Endothelial cell of umbilical vein (primary cell): ENCODE measurements around the gene NEMP1. TPM values are rescaled to one million over a fixed set of nuclear protein-coding genes. Genes with fewer than 3 reads are reported as not detected.
A peak's percentile ranks its signal among the peaks of the same experiment; 100 is the strongest.

Source experiments
- BruUV-seq: library from RNA; stranded (reverse); fragments of 400-500 nt; replicated peaks from 2 replicates; lab custom pipeline; 2021; lab: Mats Ljungman, UMichigan
- CTCF ChIA-PET: fragments of 300-600, 350-600 bp; sonication (Branson Sonifier 250); formaldehyde crosslinking; loops from one replicate; lab custom pipeline; 2021; ENCODE audit warnings: antibody characterized with exemption, inconsistent platforms; lab: Charles Lee
- POLR2A ChIA-PET: fragments of 300-600, 350-600 bp; sonication (Branson Sonifier 250); formaldehyde crosslinking; loops from one replicate; lab custom pipeline; 2021; ENCODE audit warnings: antibody characterized with exemption, inconsistent platforms; lab: Charles Lee
- DNase-seq: peaks from one replicate; pipeline ENCODE4 v3.0.0-alpha.2; 2011; ENCODE audit warnings: low read depth, low spot score
- FAIRE-seq: peaks from 2 replicates; lab custom pipeline; 2011; peaks lifted over from hg19 to GRCh38; lab: Jason Lieb, UNC
- H2AFZ ChIP-seq: 2 replicates; pipeline ENCODE4 v1.6.0; 2012; ENCODE audit warnings: low read depth, low read length, control low read depth, inconsistent platforms
- H3K27ac ChIP-seq: 2 replicates; pipeline ENCODE4 v1.5.1; 2011; ENCODE audit warnings: low read depth, mild to moderate bottlenecking, control low read depth, low read length, moderate library complexity; ENCODE audit not compliant: insufficient read depth
- H3K27me3 ChIP-seq, 2 experiments: 2 replicates each; pipeline versions ENCODE4 v1.6.0 to v1.6.1; 2011; ENCODE audit warnings: low read length in 2 of 2, mixed read lengths in 1 of 2; ENCODE audit not compliant: control insufficient read depth in 2 of 2, insufficient read depth in 2 of 2
- H3K36me3 ChIP-seq, 2 experiments: 2 replicates in 1 of 2; 3 replicates in 1 of 2; pipeline ENCODE4 v1.5.1; 2011; ENCODE audit warnings: low read length in 2 of 2, mild to moderate bottlenecking in 1 of 2, moderate library complexity in 1 of 2; ENCODE audit not compliant: control insufficient read depth in 2 of 2, insufficient read depth in 2 of 2; ENCODE audit errors: extremely low read depth in 1 of 2
- H3K4me1 ChIP-seq: 3 replicates; pipeline ENCODE4 v1.5.1; 2011; ENCODE audit warnings: mild to moderate bottlenecking, low read length; ENCODE audit not compliant: control insufficient read depth, insufficient read depth; ENCODE audit errors: extremely low read depth
- H3K4me2 ChIP-seq: 2 replicates; pipeline ENCODE4 v1.6.1; 2011; ENCODE audit warnings: low read length, control low read depth, mixed read lengths; ENCODE audit not compliant: insufficient read depth
- H3K4me3 ChIP-seq, 3 experiments: fragments of 200-600 bp in 1 of 3; sonication (generic), shearing (Covaris generic) in 1 of 3; replicated peaks in 1 of 3; 2 replicates each; pipeline ENCODE4 v1.5.1; 2011 to 2016; ENCODE audit warnings: control low read depth in 3 of 3, low read length in 3 of 3, mild to moderate bottlenecking in 2 of 3, inconsistent platforms in 1 of 3, low read depth in 1 of 3, moderate library complexity in 1 of 3; ENCODE audit not compliant: insufficient read depth in 1 of 3
- H3K79me2 ChIP-seq: 2 replicates; pipeline ENCODE4 v1.6.0; 2012; ENCODE audit warnings: low read length, inconsistent platforms; ENCODE audit not compliant: control insufficient read depth, insufficient read depth
- H3K9ac ChIP-seq: replicated peaks from 2 replicates; pipeline ENCODE3; 2011; ENCODE audit warnings: low read length, control low read depth; ENCODE audit not compliant: insufficient read depth; ENCODE audit errors: extremely low read depth
- H3K9me1 ChIP-seq: replicated peaks from 3 replicates; pipeline ENCODE4 v1.6.0; 2011; ENCODE audit warnings: mild to moderate bottlenecking, low read length; ENCODE audit not compliant: control insufficient read depth, insufficient read depth; ENCODE audit errors: extremely low read depth
- H3K9me3 ChIP-seq: replicated peaks from 2 replicates; pipeline ENCODE4 v1.5.1; 2012; ENCODE audit warnings: low read length, inconsistent platforms; ENCODE audit not compliant: control insufficient read depth, insufficient read depth
- H4K20me1 ChIP-seq: replicated peaks from 2 replicates; pipeline ENCODE3; 2011; ENCODE audit warnings: mild to moderate bottlenecking, low read length; ENCODE audit not compliant: control insufficient read depth, insufficient read depth; ENCODE audit errors: extremely low read depth
- CTCF ChIP-seq, 2 donors: IDR thresholded peaks; 1 replicate in 1 of 2; 2 replicates in 1 of 2; pipeline ENCODE4 v1.5.1; 2011; ENCODE audit warnings: low read length in 2 of 2, mild to moderate bottlenecking in 2 of 2, moderate library complexity in 2 of 2, control low read depth in 1 of 2, inconsistent platforms in 1 of 2, low read depth in 1 of 2; ENCODE audit not compliant: insufficient read depth in 1 of 2; ENCODE audit errors: extremely low read depth in 1 of 2
- FOS ChIP-seq: IDR thresholded peaks from 2 replicates; pipeline ENCODE4 v1.6.1; 2011; ENCODE audit warnings: mild to moderate bottlenecking, low read length, moderate library complexity, borderline replicate concordance; ENCODE audit not compliant: insufficient read depth
- MAX ChIP-seq: IDR thresholded peaks from 2 replicates; pipeline ENCODE4 v1.6.1; 2011; ENCODE audit not compliant: insufficient read depth, insufficient read length
- POLR2A ChIP-seq: IDR thresholded peaks from 2 replicates; pipeline ENCODE4 v1.6.1; 2012; ENCODE audit warnings: low read depth, mild to moderate bottlenecking, control low read depth, low read length
- POLR2AphosphoS5 ChIP-seq: IDR thresholded peaks from 2 replicates; pipeline ENCODE4 v1.6.1; 2012; ENCODE audit warnings: low read depth, mild to moderate bottlenecking, control low read depth, low read length, moderate library complexity; ENCODE audit not compliant: insufficient read depth
- dilution Hi-C: fragments of 300-500 bp; cut with MboI; formaldehyde crosslinking; loops from one replicate; pipeline ENCODE4 v1.15.0; 2019; ENCODE audit warnings: low sequenced_read_pairs; ENCODE audit not compliant: extremely low pct_ligation_motif_present
- intact Hi-C: fragments of 100-400 bp; cut with micrococcal nuclease; formaldehyde crosslinking; loops from one replicate; pipeline ENCODE4 v1.10.0; 2022
- polyA plus RNA-seq, 4 experiments: library from polyadenylated mRNA; depleted of rRNA in 3 of 4; stranded (reverse) in 3 of 4; unstranded in 1 of 4; fragments of >200 nt; gene quantifications; 2 replicates each; pipeline versions ENCODE4 v1.2.1 to v1.2.3, GENCODE V29; 2011 to 2012; ENCODE audit warnings: missing spikeins in 1 of 4
- total RNA-seq: library from RNA; stranded (reverse); gene quantifications from 2 replicates; pipeline ENCODE4 v1.2.3, GENCODE V29; 2021

The NEMP1 gene
- total and polyA plus RNA-seq, 2 donors (not counting 3 experiments of a cell fraction or from before 2014, with no cell fraction given) = 10.8 to 21.5 TPM

GRCh38 chr12:57005980-57006808 lies 72.4 kb downstream of the NEMP1 start, which contains the start of gene ZBTB39:
ZBTB39 (minus strand) TSS chr12:57006546; CDS start chr12:57004917, 1,629 bp downstream.
- Histone ChIP-seq H3K79me2 (peaks cover 17% of the 10 kb centered on the region), H2AFZ (peak within 1 kb of the TSS; percentile 79), H3K9me1 (no peaks in the 10 kb centered on the region), H3K36me3 (peaks cover 0 to 23% of the 10 kb centered on the region in 2 experiments), H3K27me3 (peaks cover under 1 to 2% of the 10 kb centered on the region in 2 experiments), H3K4me3 (peak within 1 kb of the TSS; percentile 64 to 91 (median 91)), H3K27ac (no peak within 1 kb of the TSS), H3K9ac (peak within 1 kb of the TSS; percentile 82), H3K9me3 (no peaks in the 10 kb centered on the region), H4K20me1 (no peaks in the 10 kb centered on the region), H3K4me1 (peaks cover 8% of the 10 kb centered on the region), H3K4me2 (peak within 1 kb of the TSS; percentile 72)
- dilution Hi-C loops (no loop called here), intact Hi-C loops (no loop called here)
- FAIRE-seq (no peak), DNase-seq (peak; percentile 37)
- CTCF ChIA-PET = interaction anchor here (1.0 to 5.5 kb wide), 4 partner anchors 11 to 106 kb away, joined by 3 to 32 read pairs (median 5); partner anchors contain the start of genes STAT6 and TAC3
- TF ChIP-seq POLR2AphosphoS5 = peak; percentile 77
- no peak for TF ChIP-seq MAX
- TF ChIP-seq FOS = no peak
- TF ChIP-seq CTCF (IDR thresholded peaks at IDR 0.05; ENCODE audit: extremely low read depth in 1 of 2, insufficient read depth in 1 of 2, low read depth in 1 of 2, low read length in 2 of 2) = peak; percentile 44 to 56
- peak; percentile 73 for TF ChIP-seq POLR2A
- no TSS peak for BruUV-seq
- POLR2A ChIA-PET = no interaction called here

Other genes starting within 250 kb of the NEMP1 start
- gene SDR9C7, start 144.4 kb downstream of the NEMP1 start, total RNA-seq = not detected in 2 replicates
- not detected in 2 replicates for gene SDR9C7, start 144.4 kb downstream of the NEMP1 start, polyA plus RNA-seq
- gene RDH16, start 121.2 kb downstream of the NEMP1 start, total RNA-seq = 0.09 and 0.29 TPM in 2 replicates
- 0.08 and 0.13 TPM in 2 replicates for gene RDH16, start 121.2 kb downstream of the NEMP1 start, polyA plus RNA-seq
- 8.1 and 8.5 TPM in 2 replicates for gene ZBTB39, start 72.2 kb downstream of the NEMP1 start, total RNA-seq
- gene ZBTB39, start 72.2 kb downstream of the NEMP1 start, polyA plus RNA-seq = 5.9 TPM in 2 replicates
- gene TAC3, start 62.3 kb downstream of the NEMP1 start, total RNA-seq = not detected in 2 replicates
- gene TAC3, start 62.3 kb downstream of the NEMP1 start, polyA plus RNA-seq = not detected in 2 replicates
- gene MYO1A, start 28.7 kb downstream of the NEMP1 start, total RNA-seq = not detected in 2 replicates
- gene MYO1A, start 28.7 kb downstream of the NEMP1 start, polyA plus RNA-seq = not detected in 2 replicates
- gene NAB2, start 10.3 kb upstream of the NEMP1 start, total RNA-seq = 13.4 and 15.9 TPM in 2 replicates
- gene NAB2, start 10.3 kb upstream of the NEMP1 start, polyA plus RNA-seq = 14.6 and 19.5 TPM in 2 replicates
- gene STAT6, start 32.6 kb upstream of the NEMP1 start, total RNA-seq = 101 and 136 TPM in 2 replicates
- gene STAT6, start 32.6 kb upstream of the NEMP1 start, polyA plus RNA-seq = 147 and 164 TPM in 2 replicates
- 3.8 and 4.6 TPM in 2 replicates for gene LRP1, start 49.7 kb upstream of the NEMP1 start, total RNA-seq
- gene LRP1, start 49.7 kb upstream of the NEMP1 start, polyA plus RNA-seq = 1.5 and 1.6 TPM in 2 replicates
- not detected in 2 replicates for gene LRP1-AS, start 68.8 kb upstream of the NEMP1 start, total RNA-seq
- gene LRP1-AS, start 68.8 kb upstream of the NEMP1 start, polyA plus RNA-seq = not detected in 2 replicates
- not detected in 2 replicates for gene NXPH4, start 138.0 kb upstream of the NEMP1 start, total RNA-seq
- gene NXPH4, start 138.0 kb upstream of the NEMP1 start, polyA plus RNA-seq = 0.07 TPM in 1 of 2 replicates, not detected in the other
- gene SHMT2, start 150.9 kb upstream of the NEMP1 start, total RNA-seq = 148 and 155 TPM in 2 replicates
- 243 and 287 TPM in 2 replicates for gene SHMT2, start 150.9 kb upstream of the NEMP1 start, polyA plus RNA-seq
- gene STAC3, start 172.4 kb upstream of the NEMP1 start, total RNA-seq = 0.55 and 1.0 TPM in 2 replicates
- gene STAC3, start 172.4 kb upstream of the NEMP1 start, polyA plus RNA-seq = 0.08 and 0.36 TPM in 2 replicates